ENCODE results near the gene SLC25A1.

Gene SLC25A1

GRCh38 chr22:19178657-19179496 lies at the start of gene SLC25A1:
TSS of gene SLC25A1 (minus strand) at chr22:19178736. CDS start at chr22:19178673, 63 bp downstream.
- no peak for TF ChIP-seq CTCF (IDR thresholded peaks at IDR 0.05; ENCODE audit: unreplicated experiment in 3 of 3)

GRCh38 chr22:19228179-19228578 lies 49.6 kb upstream of the SLC25A1 start:
- Mint-ChIP-seq H3K4me3 (no peak overlapping the region), H3K4me1 (no peaks in the 10 kb centered on the region), H3K27me3 (ENCODE audit: low read depth) (peaks cover 3% of the 10 kb centered on the region)

More at GRCh38 chr22:19178657-19179496, at the start of gene SLC25A1:
- H3K4me1 Mint-ChIP-seq, result peaks cover 14% of the 10 kb centered on the region
- H3K36me3 Mint-ChIP-seq (ENCODE audit: low read depth), result no peaks in the 10 kb centered on the region
- H3K4me3 Mint-ChIP-seq, result peak within 1 kb of the TSS; percentile 84 to 96 (median 91)
- H3K27ac Mint-ChIP-seq, result peak within 1 kb of the TSS; percentile 89 to 98 (median 95)
- H3K9me3 Mint-ChIP-seq, result no peaks in the 10 kb centered on the region
- H3K27me3 Mint-ChIP-seq (ENCODE audit: low read depth), result no peaks in the 10 kb centered on the region

DNA sequence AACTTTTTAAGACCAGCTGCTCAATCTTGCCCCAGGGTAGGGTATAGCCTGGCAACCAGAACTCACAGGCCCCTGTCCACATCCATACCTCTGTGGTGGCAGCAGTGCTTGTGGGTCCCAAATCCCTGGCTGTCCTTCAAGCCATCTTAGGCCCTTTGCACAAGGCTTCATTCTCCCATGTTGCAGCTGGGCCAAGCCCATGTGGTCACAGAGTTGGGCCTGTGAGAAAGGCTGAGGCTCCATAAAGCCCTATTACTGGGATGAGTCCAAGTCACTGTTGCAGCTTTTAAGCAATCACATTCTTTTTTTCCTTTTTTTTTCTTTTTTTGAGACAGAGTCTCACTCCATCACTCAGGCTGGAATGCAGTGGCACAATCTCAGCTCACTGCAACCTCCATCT lies 47.9 kb upstream of the SLC25A1 start:
- Mint-ChIP-seq H3K4me3 (no peak overlapping the region), H3K9me3 (no peaks in the 10 kb centered on the region), H3K27me3 (ENCODE audit: low read depth) (peaks cover 3% of the 10 kb centered on the region), H3K4me1 (no peaks in the 10 kb centered on the region), H3K36me3 (ENCODE audit: low read depth) (peaks cover 29% of the 10 kb centered on the region), H3K27ac (no peak overlapping the region)
- no peak for TF ChIP-seq CTCF (IDR thresholded peaks at IDR 0.05; ENCODE audit: unreplicated experiment in 3 of 3)

More at GRCh38 chr22:19228179-19228578, 49.6 kb upstream of the SLC25A1 start:
- peaks cover 28% of the 10 kb centered on the region for H3K36me3 Mint-ChIP-seq (ENCODE audit: low read depth)
- H3K27ac Mint-ChIP-seq, result no peak overlapping the region
- no peaks in the 10 kb centered on the region for H3K9me3 Mint-ChIP-seq
- no peak for TF ChIP-seq CTCF (IDR thresholded peaks at IDR 0.05; ENCODE audit: unreplicated experiment in 3 of 3)

- Mint-ChIP-seq H3K27ac (no peak overlapping the region), H3K36me3 (ENCODE audit: low read depth) (peaks cover 33% of the 10 kb centered on the region), H3K4me3 (no peak overlapping the region), H3K27me3 (ENCODE audit: low read depth) (peaks cover 3% of the 10 kb centered on the region), H3K4me1 (no peaks in the 10 kb centered on the region), H3K9me3 (no peaks in the 10 kb centered on the region)
- no peak for TF ChIP-seq CTCF (IDR thresholded peaks at IDR 0.05; ENCODE audit: unreplicated experiment in 3 of 3)
Observed at GRCh38 chr22:19225560-19225959, 47.0 kb upstream of the SLC25A1 start.

GRCh38 chr22:19224985-19225384 lies 46.4 kb upstream of the SLC25A1 start:
- no peak for TF ChIP-seq CTCF (IDR thresholded peaks at IDR 0.05; ENCODE audit: unreplicated experiment in 3 of 3)
- H3K36me3 Mint-ChIP-seq (ENCODE audit: low read depth), result peaks cover 34% of the 10 kb centered on the region
- H3K27ac Mint-ChIP-seq, result no peak overlapping the region
- no peaks in the 10 kb centered on the region for H3K4me1 Mint-ChIP-seq
- H3K9me3 Mint-ChIP-seq, result no peaks in the 10 kb centered on the region
- H3K4me3 Mint-ChIP-seq, result no peak overlapping the region
- H3K27me3 Mint-ChIP-seq (ENCODE audit: low read depth), result peaks cover 3% of the 10 kb centered on the region

DNA sequence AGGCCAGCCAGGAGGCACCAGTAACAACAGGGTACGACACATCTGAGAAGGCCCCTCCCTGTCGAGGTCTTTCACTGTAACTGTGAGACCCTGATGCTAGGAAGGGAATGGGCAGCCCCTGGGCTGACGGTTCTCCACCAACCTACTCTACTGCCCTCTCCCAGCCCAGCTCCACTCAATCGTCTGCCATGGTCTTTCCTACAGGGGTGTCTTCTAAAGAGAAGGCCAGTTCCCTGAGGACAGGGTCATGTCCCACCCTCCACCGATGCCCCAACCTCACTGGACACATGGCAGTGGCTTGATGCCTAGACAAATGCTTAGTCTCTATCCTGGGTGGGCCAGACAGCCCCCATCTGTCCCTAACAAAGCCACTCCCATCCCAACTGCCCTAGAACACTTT lies 46.0 kb upstream of the SLC25A1 start:
- Mint-ChIP-seq H3K9me3 (no peaks in the 10 kb centered on the region), H3K27ac (no peak overlapping the region), H3K36me3 (ENCODE audit: low read depth) (peaks cover 34% of the 10 kb centered on the region), H3K4me1 (no peaks in the 10 kb centered on the region), H3K4me3 (no peak overlapping the region), H3K27me3 (ENCODE audit: low read depth) (peaks cover 3% of the 10 kb centered on the region)
- no peak for TF ChIP-seq CTCF (IDR thresholded peaks at IDR 0.05; ENCODE audit: unreplicated experiment in 3 of 3)

Data from nephron (organoid).